GM12878 (cell line): Measurements from ENCODE around the gene TAOK2. TPM values are rescaled to one million over a fixed set of nuclear protein-coding genes. Genes with fewer than 3 reads are reported as not detected.

Experiments used
- ATAC-seq: fragments of 200-7000 bp; cut with Tn5 transposase; 3 replicates; pipeline ENCODE4 v1.9.1; 2020; ENCODE audit warnings: mild to moderate bottlenecking, moderate library complexity
- BruUV-seq: library from RNA; stranded (reverse); fragments of 400-500 nt; replicated peaks from 2 replicates; lab custom pipeline; 2021; lab: Mats Ljungman, UMichigan
- CTCF ChIA-PET: fragments of 300-600 bp; sonication (Branson Sonifier 250); formaldehyde crosslinking; extraction: SDS; loops from one replicate; lab custom pipeline; 2021; ENCODE audit warnings: inconsistent platforms; lab: Yijun Ruan, JAX
- POLR2A ChIA-PET: fragments of 350-600 bp; formaldehyde crosslinking; extraction: SDS; loops from one replicate; lab custom pipeline; 2021; ENCODE audit warnings: inconsistent platforms; lab: Charles Lee
- RAD21 ChIA-PET: fragments of 300-600 bp; sonication (Branson Sonifier 250); formaldehyde crosslinking; loops from one replicate; lab custom pipeline; 2023; ENCODE audit warnings: antibody characterized with exemption; ENCODE audit not compliant: unreplicated experiment; lab: Charles Lee
- SMC1A ChIA-PET: fragments of 300-600 bp; sonication (Branson Sonifier 250); formaldehyde crosslinking; loops from one replicate; lab custom pipeline; 2023; ENCODE audit not compliant: unreplicated experiment, uncharacterized antibody; lab: Charles Lee
- DNase-seq: peaks from one replicate; pipeline ENCODE4 v3.0.0-alpha.2; 2011; ENCODE audit warnings: low read depth, low spot score
- FAIRE-seq: peaks from 3 replicates; lab custom pipeline; 2011; peaks lifted over from hg19 to GRCh38; lab: Jason Lieb, UNC
- H2AFZ ChIP-seq: 2 replicates; pipeline ENCODE4 v1.6.0; 2011; ENCODE audit warnings: low read depth, low read length, control low read depth; ENCODE audit not compliant: control insufficient read depth
- H3K27ac ChIP-seq: 2 replicates; pipeline ENCODE4 v1.5.1; 2011; ENCODE audit warnings: control low read depth; ENCODE audit not compliant: control insufficient read depth, insufficient read depth
- H3K27me3 ChIP-seq, 2 experiments: replicated peaks in 1 of 2; 2 replicates each; pipeline versions ENCODE4 v1.6.0 to v1.6.1; 2011; ENCODE audit warnings: low read length in 1 of 2; ENCODE audit not compliant: control insufficient read depth in 2 of 2, insufficient read depth in 2 of 2
- H3K36me3 ChIP-seq, 2 experiments: 2 replicates each; pipeline ENCODE4 v1.5.1; 2011; ENCODE audit warnings: low read length in 1 of 2; ENCODE audit not compliant: control insufficient read depth in 2 of 2, insufficient read depth in 2 of 2
- H3K4me1 ChIP-seq: 2 replicates; pipeline ENCODE4 v1.6.1; 2011; ENCODE audit warnings: mild to moderate bottlenecking, low read length, moderate library complexity, mixed read lengths; ENCODE audit not compliant: control insufficient read depth, insufficient read depth
- H3K4me2 ChIP-seq: 2 replicates; pipeline ENCODE4 v1.6.0; 2011; ENCODE audit warnings: control low read depth; ENCODE audit not compliant: control insufficient read depth, insufficient read depth
- H3K4me3 ChIP-seq: fragments of 200-600 bp; sonication (generic); 2 replicates; pipeline ENCODE4 v1.5.1; 2016
- H3K79me2 ChIP-seq: 2 replicates; pipeline ENCODE4 v1.6.0; 2011; ENCODE audit warnings: low read length; ENCODE audit not compliant: control insufficient read depth, insufficient read depth
- H3K9ac ChIP-seq: 2 replicates; pipeline ENCODE4 v1.8.0; 2011; ENCODE audit warnings: low read length, control low read depth, mixed read lengths; ENCODE audit not compliant: control insufficient read depth, insufficient read depth
- H3K9me3 ChIP-seq: replicated peaks from 3 replicates; pipeline ENCODE4 v1.5.1; 2011; ENCODE audit warnings: mild to moderate bottlenecking, low read length; ENCODE audit not compliant: control insufficient read depth, insufficient read depth
- H4K20me1 ChIP-seq: 2 replicates; pipeline ENCODE4 v1.6.0; 2011; ENCODE audit not compliant: control insufficient read depth, insufficient read depth
- BCL11A ChIP-seq: IDR thresholded peaks from 2 replicates; pipeline ENCODE4 v1.6.1; 2011; ENCODE audit warnings: low read depth, low read length
- CHD2 ChIP-seq: IDR thresholded peaks from 2 replicates; pipeline ENCODE4 v1.6.1; 2011; ENCODE audit warnings: low read depth, low read length, improper control_type of control experiment, borderline replicate concordance
- EP300 ChIP-seq, 2 experiments: fragments of 150-350 bp in 1 of 2; IDR thresholded peaks; 2 replicates each; pipeline ENCODE4 v1.6.1; 2011 to 2012; ENCODE audit warnings: low read depth in 2 of 2, low read length in 2 of 2, borderline replicate concordance in 1 of 2, improper control_type of control experiment in 1 of 2, inconsistent platforms in 1 of 2; ENCODE audit not compliant: control insufficient read depth in 1 of 2
- IKZF1 ChIP-seq: fragments of 450-650 bp; conservative IDR thresholded peaks from 2 replicates; pipeline ENCODE4 v1.6.1; 2017; ENCODE audit warnings: antibody characterized with exemption, mild to moderate bottlenecking
- IKZF2 ChIP-seq, 2 experiments: fragments of 450-650 bp; IDR thresholded peaks; 2 replicates each; pipeline ENCODE4 v1.6.1; 2017; ENCODE audit warnings: mild to moderate bottlenecking in 2 of 2, moderate library complexity in 2 of 2
- YBX1 ChIP-seq: fragments of 450-650 bp; IDR thresholded peaks from 2 replicates; pipeline ENCODE4 v1.6.1; 2016; ENCODE audit warnings: antibody characterized with exemption
- WGBS: methylation state at CpG from one replicate; pipeline ENCODE4 v1.1.6; 2016; ENCODE audit warnings: low lambda C conversion rate; ENCODE audit not compliant: insufficient replicate concordance, insufficient coverage; ENCODE audit errors: missing lambda C conversion rate; 5-methylcytosine and 5-hydroxymethylcytosine counted together
- in situ Hi-C: fragments of 300-500 bp; cut with MboI; formaldehyde crosslinking; loops from 9 replicates; pipeline ENCODE4 v1.14.3; 2018; ENCODE audit warnings: mixed read lengths
- intact Hi-C: fragments of 100-400 bp; cut with micrococcal nuclease; formaldehyde crosslinking; loops from one replicate; pipeline ENCODE4 v1.14.2; 2022; ENCODE audit not compliant: unreplicated experiment
- polyA plus RNA-seq, 11 experiments: library from polyadenylated mRNA; depleted of rRNA in 4 of 11; unstranded in 6 of 11; stranded (reverse) in 5 of 11; fragments of >200 nt; fragmentation: Nextera tagmentation in 4 of 11; fragmentation: Illumina TruSeq in 1 of 11; extraction: Ambion mirVana in 4 of 11; extraction: Trizol in 1 of 11; gene quantifications; 1 replicate in 1 of 11; 2 replicates in 10 of 11; pipeline versions ENCODE4 v1.2.1 to v1.2.3, GENCODE V29; 2011 to 2016; ENCODE audit warnings: inconsistent platforms in 2 of 11, missing spikeins in 2 of 11, low read depth in 1 of 11
- total RNA-seq, 4 experiments: library from RNA; depleted of rRNA in 3 of 4; stranded (reverse); fragments of >200 nt in 3 of 4; fragmentation: Illumina TruSeq in 1 of 4; extraction: Trizol in 1 of 4; gene quantifications; 2 replicates each; pipeline versions ENCODE4 v1.2.1 to v1.2.3, GENCODE V29; 2013 to 2021
- TF ChIP-seq, protein P1 (sequence below): fragments of 450-650 bp; IDR thresholded peaks from 2 replicates; pipeline ENCODE4 v1.6.1; 2017; ENCODE audit warnings: low read depth, mild to moderate bottlenecking, moderate library complexity

Gene TAOK2
- total and polyA plus RNA-seq, 10 of the 15 experiments (the other 5 are each of a cell fraction or from before 2014, with no cell fraction given) = 0.14 to 40.2 (median 11.6) TPM

DNA sequence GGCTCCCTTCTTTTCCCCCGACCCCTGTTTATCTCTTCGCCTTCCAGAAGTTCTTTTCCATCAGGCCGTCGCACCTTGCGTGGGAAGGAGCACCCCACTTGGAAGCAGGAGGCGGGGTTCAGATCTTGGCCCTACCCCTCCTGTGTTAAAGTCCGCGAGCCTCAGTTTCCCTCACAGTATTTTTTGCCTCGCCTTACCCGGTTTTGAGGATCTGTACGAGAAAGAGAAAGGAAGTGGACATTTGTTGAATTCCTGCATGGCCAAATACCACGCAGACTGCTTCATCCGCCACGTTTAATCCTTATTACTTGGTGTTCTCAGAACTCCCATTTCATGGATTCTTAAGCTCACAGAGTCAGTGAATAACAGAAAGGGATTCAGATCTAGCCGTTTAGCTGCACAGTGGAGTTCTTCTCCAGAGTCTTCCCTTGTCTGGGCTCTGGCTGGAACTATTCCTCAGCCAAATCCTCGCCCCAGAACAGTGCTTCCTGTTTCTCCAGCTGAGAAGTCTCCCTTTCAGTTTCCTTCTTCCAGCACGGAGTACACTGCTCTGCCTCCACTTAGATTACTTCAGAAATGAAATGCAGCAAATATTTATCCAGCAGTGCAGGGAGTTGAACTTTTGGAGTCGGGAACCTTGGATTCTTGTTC, 11.2 kb upstream of the TAOK2 start:
- Histone ChIP-seq H3K9ac (peak overlapping the region; percentile 86), H2AFZ (peak overlapping the region; percentile 100), H3K4me2 (peak overlapping the region; percentile 98), H3K4me3 (peak overlapping the region; percentile 82), H3K27me3 (no peaks in the 10 kb centered on the region), H4K20me1 (no peaks in the 10 kb centered on the region), H3K9me3 (no peaks in the 10 kb centered on the region), H3K27ac (peak overlapping the region; percentile 79), H3K4me1 (peaks cover 2% of the 10 kb centered on the region; the same call in 1 of the 2 replicates)
- ChIA-PET SMC1A (interaction anchor here (0.9 to 2.7 kb wide), 7 partner anchors 10 to 114 kb away, joined by 3 to 20 read pairs (median 3); partner anchors contain the start of genes ASPHD1, HIRIP3 and TAOK2), CTCF (interaction anchor here (0.8 to 3.3 kb wide), 8 partner anchors 11 to 114 kb away, joined by 3 to 21 read pairs (median 6); partner anchors contain the start of genes HIRIP3, INO80E, KCTD13 and TAOK2)
- intact Hi-C loops = loop anchor here (5.0 kb wide), 1 partner anchor 35 kb away; the partner anchor contains the start of gene KCTD13
- DNase-seq = no peak
- TF ChIP-seq EP300 (IDR thresholded peaks at IDR 0.05; ENCODE audit: borderline replicate concordance in 1 of 2, control insufficient read depth in 1 of 2, low read depth in 2 of 2, low read length in 2 of 2) (no peak), IKZF2 (IDR thresholded peaks at IDR 0.05) (peak; percentile 34 to 38; a peak in 2 of 4 replicates), YBX1 (no peak), BCL11A (no peak), IKZF1 (peak; percentile 41; the same call in 1 of the 2 replicates), CHD2 (0 out of 2 replicates have a peak, but pooled peaks have one; percentile 7)
- TF ChIP-seq, protein P1, sequence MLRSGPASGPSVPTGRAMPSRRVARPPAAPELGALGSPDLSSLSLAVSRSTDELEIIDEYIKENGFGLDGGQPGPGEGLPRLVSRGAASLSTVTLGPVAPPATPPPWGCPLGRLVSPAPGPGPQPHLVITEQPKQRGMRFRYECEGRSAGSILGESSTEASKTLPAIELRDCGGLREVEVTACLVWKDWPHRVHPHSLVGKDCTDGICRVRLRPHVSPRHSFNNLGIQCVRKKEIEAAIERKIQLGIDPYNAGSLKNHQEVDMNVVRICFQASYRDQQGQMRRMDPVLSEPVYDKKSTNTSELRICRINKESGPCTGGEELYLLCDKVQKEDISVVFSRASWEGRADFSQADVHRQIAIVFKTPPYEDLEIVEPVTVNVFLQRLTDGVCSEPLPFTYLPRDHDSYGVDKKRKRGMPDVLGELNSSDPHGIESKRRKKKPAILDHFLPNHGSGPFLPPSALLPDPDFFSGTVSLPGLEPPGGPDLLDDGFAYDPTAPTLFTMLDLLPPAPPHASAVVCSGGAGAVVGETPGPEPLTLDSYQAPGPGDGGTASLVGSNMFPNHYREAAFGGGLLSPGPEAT = 0 out of 2 replicates have a peak, but pooled peaks have one; percentile 25
- TF ChIP-seq, all 136 proteins: peak for 4
- ATAC-seq (peak; percentile 40), FAIRE-seq (peak; percentile 27)
- in situ Hi-C loops = no loop called here
- ChIA-PET POLR2A (interaction anchor here (1.2 to 3.4 kb wide), 4 partner anchors 12 to 36 kb away, joined by 3 to 53 read pairs (median 8); partner anchors contain the start of genes HIRIP3, INO80E, KCTD13 and TAOK2), RAD21 (interaction anchor here (0.6 to 3.8 kb wide), 4 partner anchors 11 to 989 kb away, joined by 3 to 19 read pairs (median 4); partner anchors contain the start of gene TAOK2)
- Histone ChIP-seq H3K79me2 (peaks cover 4% of the 10 kb centered on the region; the same call in 1 of the 2 replicates), H3K36me3 (no peaks in the 10 kb centered on the region)
- 20% methylated on average over 17 of the region's 18 CpGs for WGBS
- BruUV-seq = TSS peak; percentile 89
